Measurements from ENCODE around the gene C1QTNF3.

Gene C1QTNF3

DNA sequence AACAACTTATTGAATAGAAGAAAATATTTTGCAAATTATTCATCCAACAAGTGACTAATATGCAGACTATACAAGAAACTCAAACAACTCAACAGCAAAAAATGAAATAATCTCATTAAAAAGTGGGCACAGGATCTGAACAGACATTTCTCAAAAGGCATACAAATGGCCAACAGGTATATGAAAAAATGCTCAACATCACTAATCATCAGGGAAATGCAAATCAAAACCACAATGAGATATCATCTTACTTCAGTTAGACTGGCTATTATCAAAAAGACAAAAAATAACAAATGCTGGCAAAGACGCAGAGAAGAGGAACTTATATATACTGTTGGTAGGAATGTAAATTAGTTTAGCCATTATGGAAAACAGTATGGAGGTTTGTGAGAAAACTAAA is 33.4 kb downstream of the C1QTNF3 start:
- H3K27me3 ChIP-seq (ENCODE audit: insufficient read depth, poor library complexity, severe bottlenecking), result no peaks in the 10 kb centered on the region
- no peak overlapping the region for H3K27ac ChIP-seq (ENCODE audit: poor library complexity, severe bottlenecking)
- H3K9me3 ChIP-seq (ENCODE audit: severe bottlenecking), result no peaks in the 10 kb centered on the region
- TF ChIP-seq, protein P1, sequence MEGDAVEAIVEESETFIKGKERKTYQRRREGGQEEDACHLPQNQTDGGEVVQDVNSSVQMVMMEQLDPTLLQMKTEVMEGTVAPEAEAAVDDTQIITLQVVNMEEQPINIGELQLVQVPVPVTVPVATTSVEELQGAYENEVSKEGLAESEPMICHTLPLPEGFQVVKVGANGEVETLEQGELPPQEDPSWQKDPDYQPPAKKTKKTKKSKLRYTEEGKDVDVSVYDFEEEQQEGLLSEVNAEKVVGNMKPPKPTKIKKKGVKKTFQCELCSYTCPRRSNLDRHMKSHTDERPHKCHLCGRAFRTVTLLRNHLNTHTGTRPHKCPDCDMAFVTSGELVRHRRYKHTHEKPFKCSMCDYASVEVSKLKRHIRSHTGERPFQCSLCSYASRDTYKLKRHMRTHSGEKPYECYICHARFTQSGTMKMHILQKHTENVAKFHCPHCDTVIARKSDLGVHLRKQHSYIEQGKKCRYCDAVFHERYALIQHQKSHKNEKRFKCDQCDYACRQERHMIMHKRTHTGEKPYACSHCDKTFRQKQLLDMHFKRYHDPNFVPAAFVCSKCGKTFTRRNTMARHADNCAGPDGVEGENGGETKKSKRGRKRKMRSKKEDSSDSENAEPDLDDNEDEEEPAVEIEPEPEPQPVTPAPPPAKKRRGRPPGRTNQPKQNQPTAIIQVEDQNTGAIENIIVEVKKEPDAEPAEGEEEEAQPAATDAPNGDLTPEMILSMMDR (IDR thresholded peaks at IDR 0.05; ENCODE audit: poor library complexity, severe bottlenecking), result no peak
- no peaks in the 10 kb centered on the region for H3K36me3 ChIP-seq (ENCODE audit: low read depth)
- H3K4me1 ChIP-seq (ENCODE audit: insufficient read depth, poor library complexity, severe bottlenecking), result peaks cover 6% of the 10 kb centered on the region
- DNase-seq (ENCODE audit: low spot score), result no peak
- no peak overlapping the region for H3K4me3 ChIP-seq (ENCODE audit: severe bottlenecking)
- ATAC-seq (ENCODE audit: low read depth), result no peak

DNA sequence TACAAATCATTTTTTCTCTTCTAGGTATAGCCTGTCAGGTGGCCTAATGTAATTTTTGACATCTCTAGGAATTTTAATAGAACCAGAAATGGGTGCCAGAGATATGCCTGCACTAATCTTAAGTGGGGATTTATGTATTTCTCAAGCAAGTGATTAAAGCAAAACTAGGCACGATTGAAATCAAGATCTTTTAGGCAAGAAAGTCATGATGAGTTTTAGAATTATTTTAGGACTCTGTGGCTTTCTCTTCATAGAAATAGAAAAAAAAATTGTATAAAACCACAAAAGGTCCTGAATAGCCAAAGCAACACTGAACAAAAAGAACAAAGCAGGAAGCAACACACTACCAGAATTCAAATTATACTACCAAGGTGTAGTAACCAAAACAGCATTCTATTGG is 34.2 kb downstream of the C1QTNF3 start:
- Histone ChIP-seq H3K36me3 (ENCODE audit: low read depth) (no peaks in the 10 kb centered on the region), H3K4me3 (ENCODE audit: severe bottlenecking) (peak overlapping the region; percentile 56), H3K9me3 (ENCODE audit: severe bottlenecking) (no peaks in the 10 kb centered on the region), H3K27me3 (ENCODE audit: insufficient read depth, poor library complexity, severe bottlenecking) (no peaks in the 10 kb centered on the region), H3K27ac (ENCODE audit: poor library complexity, severe bottlenecking) (peak overlapping the region; percentile 69), H3K4me1 (ENCODE audit: insufficient read depth, poor library complexity, severe bottlenecking) (peaks cover 6% of the 10 kb centered on the region)
- DNase-seq (ENCODE audit: low spot score) (no peak), ATAC-seq (ENCODE audit: low read depth) (no peak)
- TF ChIP-seq, protein P1 (IDR thresholded peaks at IDR 0.05; ENCODE audit: poor library complexity, severe bottlenecking), result no peak

DNA sequence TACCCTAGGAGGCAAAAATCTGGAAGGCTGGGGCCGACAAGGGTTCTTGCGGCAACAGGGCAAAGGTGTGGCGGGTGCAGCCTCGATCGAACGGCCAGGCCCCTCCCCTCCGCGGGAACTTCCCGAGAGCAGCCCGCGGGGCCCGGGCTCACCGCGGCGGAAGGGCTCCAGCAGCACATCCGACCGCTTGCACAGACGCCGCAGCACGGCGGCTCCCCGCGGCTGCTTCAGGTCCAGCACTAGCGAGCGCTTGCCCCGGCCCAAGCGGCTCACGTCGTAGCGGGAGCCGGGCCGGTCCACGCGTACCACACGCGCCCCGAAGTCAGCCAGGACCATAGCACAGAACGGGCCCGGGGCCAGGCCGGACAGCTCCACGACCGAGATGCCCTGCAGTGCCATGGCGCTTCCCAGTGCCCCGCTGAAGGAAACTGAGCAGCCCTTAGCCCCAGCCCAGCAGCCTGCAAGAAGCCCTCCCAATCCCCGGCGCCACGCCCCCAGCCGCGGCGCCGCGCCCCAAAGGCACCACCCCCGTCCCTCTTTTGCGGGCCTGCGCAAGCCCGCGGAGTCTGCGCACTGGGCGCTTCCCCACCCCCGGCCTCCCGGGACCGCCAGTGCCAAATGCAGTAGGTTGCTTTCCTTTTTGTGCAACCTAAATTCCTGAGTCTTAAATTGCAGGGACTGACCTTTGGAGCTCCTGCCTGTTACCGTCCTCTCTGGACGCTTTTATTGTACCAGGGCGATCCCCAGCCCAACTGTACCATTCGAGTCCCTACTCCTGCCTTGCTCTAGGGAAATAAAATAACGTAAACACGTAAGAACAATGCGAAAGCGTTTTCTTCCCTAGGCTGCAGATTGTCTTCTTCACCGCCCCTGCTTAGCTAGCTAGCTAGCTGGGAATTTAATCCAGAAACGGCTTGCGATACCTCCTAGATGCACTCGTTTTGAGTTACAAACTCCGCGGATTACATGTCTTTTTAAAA is 35.1 kb downstream of the C1QTNF3 start, which contains the start of gene AMACR:
AMACR (minus strand) TSS at position 430 of the 980 bp plus-strand sequence; CDS start at position 399, 31 bp downstream.
- DNase-seq (ENCODE audit: low spot score) (peak; percentile 90), ATAC-seq (ENCODE audit: low read depth) (peak; percentile 91)
- no peaks in the 10 kb centered on the region for H3K9me3 ChIP-seq (ENCODE audit: severe bottlenecking)
- no peaks in the 10 kb centered on the region for H3K36me3 ChIP-seq (ENCODE audit: low read depth)
- no peaks in the 10 kb centered on the region for H3K27me3 ChIP-seq (ENCODE audit: insufficient read depth, poor library complexity, severe bottlenecking)
- H3K4me1 ChIP-seq (ENCODE audit: insufficient read depth, poor library complexity, severe bottlenecking), result peaks cover 6% of the 10 kb centered on the region
- peak within 1 kb of the TSS; percentile 69 for H3K27ac ChIP-seq (ENCODE audit: poor library complexity, severe bottlenecking)
- TF ChIP-seq, protein P1 (IDR thresholded peaks at IDR 0.05; ENCODE audit: poor library complexity, severe bottlenecking), result no peak
- H3K4me3 ChIP-seq (ENCODE audit: severe bottlenecking), result peak within 1 kb of the TSS; percentile 56

- Histone ChIP-seq H3K27me3 (ENCODE audit: insufficient read depth, poor library complexity, severe bottlenecking) (no peaks in the 10 kb centered on the region), H3K4me3 (ENCODE audit: severe bottlenecking) (peak overlapping the region; percentile 56), H3K27ac (ENCODE audit: poor library complexity, severe bottlenecking) (peak overlapping the region; percentile 69), H3K4me1 (ENCODE audit: insufficient read depth, poor library complexity, severe bottlenecking) (peaks cover 6% of the 10 kb centered on the region), H3K36me3 (ENCODE audit: low read depth) (no peaks in the 10 kb centered on the region), H3K9me3 (ENCODE audit: severe bottlenecking) (no peaks in the 10 kb centered on the region)
- ATAC-seq (ENCODE audit: low read depth) (no peak), DNase-seq (ENCODE audit: low spot score) (no peak)
- TF ChIP-seq, protein P1 (IDR thresholded peaks at IDR 0.05; ENCODE audit: poor library complexity, severe bottlenecking), result no peak
Observed at GRCh38 chr5:34007201-34007620, 35.8 kb downstream of the C1QTNF3 start.

Data from RWPE2 (cell line).